Mucosa of descending colon (tissue), 3 donors: Measurements from ENCODE around the gene CACNA1F. TPM values are rescaled to one million over a fixed set of nuclear protein-coding genes. Genes with fewer than 3 reads are reported as not detected.

Experiments
- ATAC-seq: fragments of 200-7000 bp; cut with Tn5 transposase; one replicate; pipeline ENCODE4 v1.9.1; 2020; ENCODE audit warnings: mild to moderate bottlenecking, moderate library complexity
- DNase-seq, 3 donors: peaks; one replicate each; pipeline ENCODE4 v3.0.0-alpha.2; 2020
- H3K36me3 ChIP-seq: fragments of 200-600 bp; one replicate; pipeline ENCODE4 v1.8.0; 2021; ENCODE audit warnings: low read depth, mild to moderate bottlenecking
- H3K4me1 ChIP-seq: fragments of 200-600 bp; one replicate; pipeline ENCODE4 v1.8.0; 2021; ENCODE audit warnings: low read depth, mild to moderate bottlenecking
- H3K4me3 ChIP-seq: fragments of 200-600 bp; one replicate; pipeline ENCODE4 v1.8.0; 2021; ENCODE audit warnings: mild to moderate bottlenecking
- H3K9me3 ChIP-seq: fragments of 200-600 bp; one replicate; pipeline ENCODE4 v1.8.0; 2021; ENCODE audit warnings: mild to moderate bottlenecking
- intact Hi-C, 2 donors: fragments of 100-400 bp; cut with DNase I in 1 of 2; cut with micrococcal nuclease in 1 of 2; formaldehyde crosslinking; loops; one replicate each; pipeline versions ENCODE4 v1.11.0 to v1.11.1; 2022; cut with DNase I, micrococcal nuclease
- total RNA-seq, 3 donors: library from RNA; stranded (reverse); fragmentation: NEBNext Ultra II Directional in 2 of 3; extraction: Animal tissue kit (Norgen Biotek cat#: 25700) in 2 of 3; gene quantifications; one replicate each; pipeline versions ENCODE4 v1.2.1 to v1.2.4, GENCODE V29; 2021 to 2023
- TF ChIP-seq, protein P1 (sequence below): fragments of 200-600 bp; IDR thresholded peaks from one replicate; pipeline ENCODE4 v1.8.0; 2022; ENCODE audit warnings: antibody characterized with exemption, mild to moderate bottlenecking
- donor health status: DM: no; HTN: no; CAD: no; lungs with moderate emphysema.
- donor health status: DM: no; HTN: no; CAD: no.
- donor health status: DM: no; HTN: yes; CAD: no.

Gene CACNA1F
- total RNA-seq, 3 donors from 2014 or later = 0.70 to 3.0 (median 1.7) TPM

DNA sequence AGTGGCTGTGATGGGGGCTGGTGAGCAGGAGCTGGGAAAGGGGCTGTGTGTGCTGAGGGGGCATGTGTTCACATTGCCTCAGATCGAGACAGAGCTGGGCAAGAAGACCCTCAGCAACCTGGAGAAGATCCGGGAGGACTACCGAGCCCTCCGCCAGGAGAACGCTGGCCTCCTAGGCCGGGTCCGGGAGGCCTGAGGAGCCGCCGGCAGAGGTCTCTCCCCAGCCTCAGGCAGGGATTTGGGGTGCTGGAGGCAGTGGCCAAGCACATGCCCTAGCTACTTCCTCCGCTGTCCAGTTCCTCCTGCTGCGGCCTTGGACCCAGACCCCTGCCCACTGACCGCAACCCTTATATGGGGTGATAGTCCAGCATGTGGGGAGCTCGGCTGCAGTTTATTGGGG lies 16.9 kb upstream of the CACNA1F start:
- DNase-seq (no peak), ATAC-seq (no peak)
- intact Hi-C loops = no loop called here
- TF ChIP-seq, protein P1, sequence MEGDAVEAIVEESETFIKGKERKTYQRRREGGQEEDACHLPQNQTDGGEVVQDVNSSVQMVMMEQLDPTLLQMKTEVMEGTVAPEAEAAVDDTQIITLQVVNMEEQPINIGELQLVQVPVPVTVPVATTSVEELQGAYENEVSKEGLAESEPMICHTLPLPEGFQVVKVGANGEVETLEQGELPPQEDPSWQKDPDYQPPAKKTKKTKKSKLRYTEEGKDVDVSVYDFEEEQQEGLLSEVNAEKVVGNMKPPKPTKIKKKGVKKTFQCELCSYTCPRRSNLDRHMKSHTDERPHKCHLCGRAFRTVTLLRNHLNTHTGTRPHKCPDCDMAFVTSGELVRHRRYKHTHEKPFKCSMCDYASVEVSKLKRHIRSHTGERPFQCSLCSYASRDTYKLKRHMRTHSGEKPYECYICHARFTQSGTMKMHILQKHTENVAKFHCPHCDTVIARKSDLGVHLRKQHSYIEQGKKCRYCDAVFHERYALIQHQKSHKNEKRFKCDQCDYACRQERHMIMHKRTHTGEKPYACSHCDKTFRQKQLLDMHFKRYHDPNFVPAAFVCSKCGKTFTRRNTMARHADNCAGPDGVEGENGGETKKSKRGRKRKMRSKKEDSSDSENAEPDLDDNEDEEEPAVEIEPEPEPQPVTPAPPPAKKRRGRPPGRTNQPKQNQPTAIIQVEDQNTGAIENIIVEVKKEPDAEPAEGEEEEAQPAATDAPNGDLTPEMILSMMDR = no peak
- Histone ChIP-seq H3K4me1 (no peaks in the 10 kb centered on the region), H3K9me3 (no peaks in the 10 kb centered on the region), H3K36me3 (no peaks in the 10 kb centered on the region), H3K4me3 (no peak overlapping the region)

DNA sequence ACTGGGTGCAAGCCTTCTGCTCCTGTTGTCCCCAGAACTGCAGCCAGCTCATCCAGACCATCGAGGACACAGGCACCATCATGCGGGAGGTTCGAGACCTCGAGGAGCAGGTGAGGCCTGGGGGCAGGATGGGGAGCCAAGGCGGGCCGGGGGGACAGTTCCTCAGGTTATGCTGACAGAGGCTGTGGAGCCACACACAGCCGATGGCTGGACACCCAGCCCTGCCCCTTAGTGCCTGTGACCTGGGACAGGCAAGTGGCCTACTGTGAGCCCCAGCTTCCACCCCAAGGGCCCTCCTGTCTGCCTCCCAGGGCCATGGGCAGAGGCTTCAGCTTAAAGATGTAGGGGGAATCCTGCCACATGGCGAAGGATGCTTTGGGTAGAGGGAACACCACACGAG lies 16.5 kb upstream of the CACNA1F start:
- no peak overlapping the region for H3K4me3 ChIP-seq
- DNase-seq (no peak), ATAC-seq (no peak)
- no peaks in the 10 kb centered on the region for H3K4me1 ChIP-seq
- intact Hi-C loops = no loop called here
- TF ChIP-seq, protein P1 = no peak
- no peaks in the 10 kb centered on the region for H3K9me3 ChIP-seq
- H3K36me3 ChIP-seq = no peaks in the 10 kb centered on the region

DNA sequence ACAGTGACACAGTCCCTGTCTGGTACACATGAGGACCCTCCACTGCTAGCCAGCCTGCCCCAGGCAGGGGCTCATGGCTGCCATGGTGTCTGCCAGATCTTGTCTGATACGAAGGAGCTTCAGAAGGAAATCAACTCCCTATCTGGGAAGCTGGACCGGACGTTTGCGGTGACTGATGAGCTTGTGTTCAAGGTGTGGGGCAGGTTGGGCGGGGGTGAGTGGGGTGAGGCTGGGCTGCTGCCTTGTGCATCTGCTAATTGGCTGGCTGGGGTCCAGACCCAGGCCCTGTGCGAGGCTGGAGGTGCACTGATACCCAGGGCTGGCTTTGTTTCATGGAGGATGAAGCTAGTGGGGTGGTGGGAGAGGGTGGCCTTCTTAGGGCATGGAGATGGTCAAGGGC lies 15.9 kb upstream of the CACNA1F start:
- Histone ChIP-seq H3K4me3 (no peak overlapping the region), H3K4me1 (no peaks in the 10 kb centered on the region), H3K9me3 (no peaks in the 10 kb centered on the region), H3K36me3 (no peaks in the 10 kb centered on the region)
- TF ChIP-seq, protein P1 = no peak
- no peak for DNase-seq
- intact Hi-C loops = no loop called here
- ATAC-seq = no peak

DNA sequence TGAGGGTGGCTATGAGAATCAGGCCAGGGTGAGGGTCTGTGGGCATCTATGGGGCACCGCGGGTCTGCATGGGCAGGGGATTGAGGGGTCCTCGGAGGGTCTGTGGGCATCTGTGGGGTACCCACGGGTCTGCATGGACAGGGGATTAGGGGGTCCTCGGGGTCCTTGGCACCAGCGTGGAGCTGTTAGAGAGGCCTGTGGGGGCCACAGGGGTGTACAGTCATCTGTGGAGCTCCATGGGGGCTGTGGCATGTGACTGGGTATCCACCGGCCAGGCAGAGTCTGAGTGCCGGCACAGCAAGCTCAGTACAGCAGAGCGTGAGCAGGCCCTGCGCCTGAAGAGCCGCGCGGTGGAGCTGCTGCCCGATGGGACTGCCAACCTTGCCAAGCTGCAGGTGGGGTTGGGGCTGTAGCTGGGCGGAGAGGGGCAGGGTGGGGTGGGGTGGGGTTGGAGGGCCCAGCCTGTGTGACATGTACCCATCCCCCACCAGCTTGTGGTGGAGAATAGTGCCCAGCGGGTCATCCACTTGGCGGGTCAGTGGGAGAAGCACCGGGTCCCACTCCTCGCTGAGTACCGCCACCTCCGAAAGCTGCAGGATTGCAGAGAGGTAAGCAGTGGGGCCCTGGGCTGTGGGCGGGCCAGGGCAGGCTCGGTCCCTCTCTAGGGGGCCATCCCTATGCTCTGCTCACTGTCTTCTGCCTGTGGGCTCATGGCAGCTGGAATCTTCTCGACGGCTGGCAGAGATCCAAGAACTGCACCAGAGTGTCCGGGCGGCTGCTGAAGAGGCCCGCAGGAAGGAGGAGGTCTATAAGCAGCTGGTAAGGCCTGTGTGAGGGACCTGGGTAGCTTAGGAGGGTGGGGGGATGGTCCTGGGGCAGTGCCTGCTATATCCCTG lies 15.0 kb upstream of the CACNA1F start:
- intact Hi-C loops = no loop called here
- H3K36me3 ChIP-seq = no peaks in the 10 kb centered on the region
- no peak overlapping the region for H3K4me3 ChIP-seq
- ATAC-seq (no peak), DNase-seq (no peak)
- H3K9me3 ChIP-seq = no peaks in the 10 kb centered on the region
- TF ChIP-seq, protein P1 = no peak
- no peaks in the 10 kb centered on the region for H3K4me1 ChIP-seq

DNA sequence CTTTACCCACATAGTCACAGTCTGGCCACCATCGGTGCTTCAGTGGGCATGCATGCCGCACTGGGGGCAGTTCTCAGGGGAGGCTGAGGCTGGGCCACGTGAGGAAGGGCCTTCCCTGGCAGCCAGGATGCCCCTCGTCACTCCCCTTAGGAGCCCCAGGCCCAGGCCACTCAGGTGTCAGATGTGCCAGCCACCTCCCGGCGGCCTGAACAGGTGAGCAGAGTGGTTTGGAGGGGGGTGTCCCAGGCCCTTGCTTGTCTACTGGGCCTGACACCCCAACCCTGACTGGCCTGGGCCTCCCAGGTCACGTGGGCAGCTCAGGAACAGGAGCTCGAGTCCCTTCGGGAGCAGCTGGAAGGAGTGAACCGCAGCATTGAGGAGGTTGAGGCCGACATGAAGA lies 14.2 kb upstream of the CACNA1F start:
- DNase-seq (no peak), ATAC-seq (no peak)
- H3K9me3 ChIP-seq = no peaks in the 10 kb centered on the region
- H3K4me3 ChIP-seq = no peak overlapping the region
- TF ChIP-seq, protein P1 = no peak
- no peaks in the 10 kb centered on the region for H3K36me3 ChIP-seq
- H3K4me1 ChIP-seq = no peaks in the 10 kb centered on the region
- intact Hi-C loops = no loop called here
